ENCODE data around the gene WDR35. TPM values are rescaled to one million over a fixed set of nuclear protein-coding genes. Genes with fewer than 3 reads are reported as not detected.

Gene WDR35
- total RNA-seq, 2 donors from 2014 or later = 9.6 to 10.7 TPM

Other genes starting within 250 kb of the WDR35 start
- 1 to 10 TPM; 7.4 to 9.4 TPM for gene TTC32, start 88.1 kb downstream of the WDR35 start, total RNA-seq
- 1 to 10 TPM; 1.2 to 2.3 TPM for gene MATN3, start 22.6 kb upstream of the WDR35 start, total RNA-seq
- gene LAPTM4A, start 61.5 kb upstream of the WDR35 start, total RNA-seq = 100 to 1,000 TPM; 199 to 230 TPM
- gene SDC1, start 235.0 kb upstream of the WDR35 start, total RNA-seq = 1 to 10 TPM; 1.2 to 3.0 TPM

All from posterior vena cava (tissue), 2 donors.